ENCODE results near the gene NADSYN1.

The NADSYN1 gene

DNA sequence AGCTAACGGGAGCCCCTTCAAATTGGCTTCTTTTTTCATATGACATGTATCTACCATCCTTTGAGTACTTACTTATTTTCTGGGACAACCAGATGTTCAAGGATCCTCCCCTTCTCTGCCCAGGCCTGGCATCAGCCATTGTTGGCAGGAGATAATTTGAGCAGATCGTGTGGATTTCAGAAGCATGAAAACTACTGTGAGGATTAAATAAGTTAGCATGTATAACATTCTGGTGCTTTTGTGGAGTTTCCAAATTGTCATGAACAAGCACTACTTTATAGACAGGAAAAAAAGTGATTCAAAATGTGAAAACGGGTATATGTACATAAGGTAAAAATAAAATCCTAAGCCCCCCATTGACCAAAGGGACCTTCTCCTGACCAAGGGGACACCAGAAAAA, 2.1 kb upstream of the NADSYN1 start:
- H3K4me3 ChIP-seq (ENCODE audit: low read length), result no peak overlapping the region
- DNase-seq (ENCODE audit: low read depth), result no peak
- TF ChIP-seq, protein P1, sequence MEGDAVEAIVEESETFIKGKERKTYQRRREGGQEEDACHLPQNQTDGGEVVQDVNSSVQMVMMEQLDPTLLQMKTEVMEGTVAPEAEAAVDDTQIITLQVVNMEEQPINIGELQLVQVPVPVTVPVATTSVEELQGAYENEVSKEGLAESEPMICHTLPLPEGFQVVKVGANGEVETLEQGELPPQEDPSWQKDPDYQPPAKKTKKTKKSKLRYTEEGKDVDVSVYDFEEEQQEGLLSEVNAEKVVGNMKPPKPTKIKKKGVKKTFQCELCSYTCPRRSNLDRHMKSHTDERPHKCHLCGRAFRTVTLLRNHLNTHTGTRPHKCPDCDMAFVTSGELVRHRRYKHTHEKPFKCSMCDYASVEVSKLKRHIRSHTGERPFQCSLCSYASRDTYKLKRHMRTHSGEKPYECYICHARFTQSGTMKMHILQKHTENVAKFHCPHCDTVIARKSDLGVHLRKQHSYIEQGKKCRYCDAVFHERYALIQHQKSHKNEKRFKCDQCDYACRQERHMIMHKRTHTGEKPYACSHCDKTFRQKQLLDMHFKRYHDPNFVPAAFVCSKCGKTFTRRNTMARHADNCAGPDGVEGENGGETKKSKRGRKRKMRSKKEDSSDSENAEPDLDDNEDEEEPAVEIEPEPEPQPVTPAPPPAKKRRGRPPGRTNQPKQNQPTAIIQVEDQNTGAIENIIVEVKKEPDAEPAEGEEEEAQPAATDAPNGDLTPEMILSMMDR (conservative IDR thresholded peaks at IDR 0.05; ENCODE audit: low read depth, low read length), result no peak

DNA sequence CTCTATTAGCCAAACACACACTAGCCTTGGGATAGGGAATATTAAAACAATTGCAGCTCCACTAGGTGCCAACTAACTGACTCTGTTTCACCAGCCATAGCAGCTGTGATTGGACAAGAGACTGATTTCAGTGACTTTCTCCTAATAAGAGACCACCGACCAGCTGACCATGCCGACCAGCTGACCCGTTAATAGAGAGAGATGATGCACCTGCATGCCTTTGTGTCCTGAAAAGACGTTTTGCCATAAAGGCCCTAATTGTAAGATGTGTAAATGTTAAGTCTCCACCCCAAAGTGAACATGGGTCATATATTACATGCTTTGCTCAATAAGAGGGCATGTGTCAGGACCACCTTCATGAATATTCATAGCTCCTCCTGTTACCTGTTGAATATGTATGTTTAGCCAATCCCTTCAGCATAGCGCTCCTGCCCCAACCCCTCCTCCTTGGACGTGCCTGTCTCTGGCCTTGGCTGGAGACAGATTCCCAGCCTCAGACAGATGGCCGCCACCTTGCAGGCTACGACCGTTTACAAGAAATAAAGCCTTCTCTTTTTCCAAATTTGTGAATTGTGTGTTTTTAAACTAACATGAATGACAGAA, 1.3 kb upstream of the NADSYN1 start:
- peak overlapping the region; percentile 83 for H3K4me3 ChIP-seq (ENCODE audit: low read length)
- DNase-seq (ENCODE audit: low read depth), result no peak
- TF ChIP-seq, protein P1 (conservative IDR thresholded peaks at IDR 0.05; ENCODE audit: low read depth, low read length), result no peak

DNA sequence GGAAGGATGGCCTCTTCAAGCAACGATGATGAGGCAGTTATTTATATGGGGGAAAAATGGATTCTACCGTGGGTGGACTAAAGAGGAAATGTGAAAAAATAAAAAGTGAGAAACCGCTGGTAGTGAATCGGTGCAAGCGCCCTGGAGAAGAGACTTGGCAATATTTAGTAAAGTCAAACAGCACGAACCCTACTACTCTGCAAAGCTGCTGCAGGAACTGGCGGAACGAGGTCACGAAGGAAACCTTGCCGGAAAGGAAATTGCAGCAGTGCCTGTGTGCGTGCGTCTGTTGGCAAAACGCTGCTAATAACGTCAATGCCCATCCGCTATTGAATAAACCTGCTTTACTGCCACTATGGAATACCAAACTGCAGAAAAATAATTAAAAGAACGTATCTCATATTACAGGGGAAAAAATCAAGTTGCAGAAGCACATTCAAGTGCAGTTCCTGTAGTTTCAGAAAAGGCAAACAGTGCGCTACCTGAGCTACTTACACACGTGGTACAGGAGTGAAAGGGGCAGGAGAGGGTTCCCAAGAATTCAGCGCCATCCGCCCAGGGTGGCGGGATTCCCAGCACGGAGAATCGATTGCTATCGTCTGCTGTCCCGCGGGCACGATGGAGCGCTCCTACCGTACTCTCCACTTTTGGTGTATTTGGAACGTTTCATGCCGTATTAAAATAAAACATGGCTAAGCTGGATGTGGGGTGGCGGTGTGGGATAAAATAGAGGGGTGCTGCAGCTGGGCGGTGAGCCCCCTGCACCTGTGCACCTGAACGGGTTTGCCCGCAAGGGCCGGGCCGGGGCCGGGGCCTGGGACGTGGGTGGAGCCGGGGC, 585 bp upstream of the NADSYN1 start:
- peak overlapping the region; percentile 83 for H3K4me3 ChIP-seq (ENCODE audit: low read length)
- TF ChIP-seq, protein P1 (conservative IDR thresholded peaks at IDR 0.05; ENCODE audit: low read depth, low read length), result no peak
- no peak for DNase-seq (ENCODE audit: low read depth)

DNA sequence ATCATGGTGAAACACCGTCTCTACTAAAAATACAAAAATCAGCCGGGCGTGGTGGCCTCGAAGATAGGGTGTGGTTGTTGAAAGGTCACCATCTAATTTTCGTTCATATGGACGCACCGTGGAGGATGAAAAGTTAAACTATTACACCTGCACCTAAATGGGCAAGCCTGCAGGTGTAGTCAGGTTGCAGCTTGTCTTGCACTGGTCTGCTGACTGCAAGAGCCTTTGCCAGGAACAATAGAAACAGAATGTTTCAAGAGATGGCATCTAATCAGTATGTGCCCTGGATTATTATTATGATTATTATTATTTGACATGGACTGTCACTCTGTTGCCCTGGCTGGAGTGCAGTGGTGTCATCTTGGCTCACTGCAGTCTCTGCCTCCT, 908 bp downstream of the NADSYN1 start:
- DNase-seq (ENCODE audit: low read depth), result no peak
- TF ChIP-seq, protein P1 (conservative IDR thresholded peaks at IDR 0.05; ENCODE audit: low read depth, low read length), result no peak
- peak overlapping the region; percentile 91 for H3K4me3 ChIP-seq (ENCODE audit: low read length)

DNA sequence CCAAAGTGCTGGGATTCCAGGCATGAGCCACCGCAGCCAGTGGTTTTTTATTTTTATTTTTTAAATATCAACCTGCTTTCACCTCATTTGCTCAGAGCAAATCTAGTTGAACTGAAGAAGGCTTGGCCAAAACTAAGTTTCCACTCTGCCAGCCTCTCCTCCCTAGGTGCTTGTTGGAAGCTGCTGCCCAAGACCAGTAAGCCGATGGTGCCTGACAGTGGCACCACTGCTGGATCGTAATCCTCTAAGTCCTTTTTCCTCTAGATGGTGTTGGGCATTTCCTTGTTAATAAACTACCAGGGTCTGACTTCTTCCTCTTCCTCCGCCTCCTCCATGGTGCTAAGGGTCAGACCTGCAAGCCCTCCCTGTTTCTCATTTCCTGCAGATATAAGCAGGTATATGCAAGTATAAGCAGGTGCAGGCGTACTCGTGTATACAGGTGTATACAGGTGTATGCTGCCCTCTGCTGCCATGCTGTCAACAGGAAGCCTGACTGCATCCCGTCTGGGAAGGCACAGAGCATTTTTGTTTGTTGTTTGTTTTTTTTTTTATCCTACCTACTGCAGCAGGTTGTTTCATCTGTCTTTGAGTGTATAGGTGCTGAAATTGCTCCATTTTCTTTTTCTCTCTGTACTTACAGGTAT, 1.6 kb downstream of the NADSYN1 start:
- TF ChIP-seq, protein P1 (conservative IDR thresholded peaks at IDR 0.05; ENCODE audit: low read depth, low read length), result peak; percentile 1
- no peak for DNase-seq (ENCODE audit: low read depth)
- no peak overlapping the region for H3K4me3 ChIP-seq (ENCODE audit: low read length)

DNA sequence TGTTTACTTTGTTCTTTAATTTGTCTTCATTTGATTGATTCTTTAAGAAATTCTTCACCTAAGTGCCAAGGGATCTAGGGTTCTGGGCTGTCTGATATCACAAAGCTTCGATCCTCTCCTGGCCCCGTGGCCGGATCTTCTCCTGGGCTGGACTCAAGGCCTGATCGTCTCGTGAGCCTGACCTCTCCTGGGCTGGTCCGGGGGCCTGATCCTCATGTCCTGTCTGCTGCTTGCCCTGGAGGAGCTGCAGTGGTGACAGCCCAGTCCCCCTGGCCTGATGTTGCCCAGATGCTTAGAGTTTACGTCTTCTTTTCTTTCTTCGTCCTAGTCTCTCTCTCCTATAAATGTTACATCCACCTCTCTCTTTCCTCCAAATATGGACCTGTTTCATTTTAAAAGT, 3.3 kb downstream of the NADSYN1 start:
- DNase-seq (ENCODE audit: low read depth), result no peak
- H3K4me3 ChIP-seq (ENCODE audit: low read length), result no peak overlapping the region

More for the DNA sequence above, 3.3 kb downstream of the NADSYN1 start:
- TF ChIP-seq, protein P1 (conservative IDR thresholded peaks at IDR 0.05; ENCODE audit: low read depth, low read length), result no peak

Measured in retinal pigment epithelial cell (primary cell).